Measurements from ENCODE around the gene CTRB1.

The CTRB1 gene

DNA sequence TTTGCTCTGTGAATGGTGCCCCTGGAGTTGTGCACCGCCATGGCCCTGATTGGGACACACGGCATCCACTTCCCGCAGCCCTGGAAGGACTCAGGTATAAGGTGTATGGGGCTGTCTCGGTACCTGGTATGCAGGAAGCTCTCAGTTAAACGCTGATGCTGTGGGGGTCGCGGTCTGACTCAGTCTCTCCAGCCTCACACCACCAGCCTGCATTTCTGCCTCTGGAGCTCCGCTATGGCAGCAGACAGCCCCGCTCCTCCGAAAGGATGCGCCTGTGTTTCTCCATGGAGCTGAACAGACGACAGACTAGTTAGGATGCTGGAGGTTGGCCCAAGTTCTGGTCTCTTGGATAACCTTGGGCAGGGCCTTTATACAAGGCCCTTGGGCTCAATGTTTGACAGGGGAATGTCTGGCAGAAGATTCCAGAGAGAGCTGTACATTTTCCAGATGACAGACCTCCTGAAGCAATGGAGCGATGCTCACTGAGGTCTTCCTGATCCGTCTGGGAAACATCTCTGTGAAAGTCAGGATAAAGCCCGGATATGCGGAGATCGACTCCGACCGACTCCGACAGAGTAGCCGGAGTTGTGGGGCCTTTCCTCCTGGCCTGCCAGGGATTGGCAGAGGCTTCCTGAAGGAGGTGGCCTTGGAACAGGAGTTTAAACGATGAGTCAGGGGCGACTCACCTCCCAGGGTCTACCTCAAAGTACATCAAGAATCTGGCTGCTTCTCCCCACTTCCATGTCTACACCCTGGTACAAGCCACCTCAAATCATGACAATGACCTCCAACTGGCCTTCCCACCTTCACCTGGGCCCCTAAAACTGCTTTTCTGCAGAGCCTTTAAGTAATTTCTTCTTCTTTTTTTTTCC is 54.5 kb downstream of the CTRB1 start:
- DNase-seq: no peak
